Measurements from ENCODE around the gene SYTL3.

- TF ChIP-seq SPI1 (IDR thresholded peaks at IDR 0.05; ENCODE audit: low read depth, low read length) (no peak), TAF1 (IDR thresholded peaks at IDR 0.05; ENCODE audit: low read depth, low read length) (no peak)
Observed at GRCh38 chr6:158775832-158776231, 126.0 kb downstream of the SYTL3 start.
